Astrocyte (in vitro differentiated cells and primary cell): ENCODE data around the gene RHOG. TPM values are rescaled to one million over a fixed set of nuclear protein-coding genes. Genes with fewer than 3 reads are reported as not detected.

ENCODE experiments used
- DNase-seq: peaks from one replicate; pipeline ENCODE4 v3.0.0-alpha.2; 2010; ENCODE audit warnings: low read depth
- FAIRE-seq: peaks from 2 replicates; lab custom pipeline; 2011; peaks lifted over from hg19 to GRCh38; lab: Jason Lieb, UNC
- H2AFZ ChIP-seq: 2 replicates; pipeline ENCODE4 v1.6.0; 2012; ENCODE audit warnings: low read depth, low read length, inconsistent platforms
- H3K27ac ChIP-seq: 2 replicates; pipeline ENCODE4 v1.5.1; 2011; ENCODE audit warnings: low read depth, low read length, inconsistent platforms
- H3K27me3 ChIP-seq: 2 replicates; pipeline ENCODE4 v1.6.0; 2011; ENCODE audit warnings: low read length, inconsistent platforms; ENCODE audit not compliant: insufficient read depth
- H3K36me3 ChIP-seq: 2 replicates; pipeline ENCODE4 v1.5.1; 2011; ENCODE audit warnings: low read length, inconsistent platforms; ENCODE audit not compliant: insufficient read depth
- H3K4me1 ChIP-seq: 2 replicates; pipeline ENCODE4 v1.5.1; 2011; ENCODE audit warnings: low read length, inconsistent platforms; ENCODE audit not compliant: insufficient read depth
- H3K4me2 ChIP-seq: 2 replicates; pipeline ENCODE4 v1.6.0; 2012; ENCODE audit warnings: low read length, inconsistent platforms
- H3K4me3 ChIP-seq: 2 replicates; pipeline ENCODE4 v1.5.1; 2011; ENCODE audit warnings: low read depth, mild to moderate bottlenecking, low read length, inconsistent platforms; ENCODE audit not compliant: insufficient read depth
- H3K79me2 ChIP-seq: 2 replicates; pipeline ENCODE4 v1.6.0; 2012; ENCODE audit warnings: mild to moderate bottlenecking, low read length, inconsistent platforms; ENCODE audit not compliant: insufficient read depth
- H3K9ac ChIP-seq: 2 replicates; pipeline ENCODE4 v1.6.0; 2012; ENCODE audit warnings: mild to moderate bottlenecking, low read length, inconsistent platforms
- H3K9me3 ChIP-seq: 2 replicates; pipeline ENCODE4 v1.5.1; 2012; ENCODE audit warnings: low read depth, mild to moderate bottlenecking, low read length, inconsistent platforms; ENCODE audit not compliant: insufficient read depth
- H4K20me1 ChIP-seq: 2 replicates; pipeline ENCODE4 v1.6.0; 2012; ENCODE audit warnings: low read length, inconsistent platforms; ENCODE audit not compliant: insufficient read depth
- H3K27ac Mint-ChIP-seq: one replicate; pipeline ENCODE4 v1.8.0; 2021; ENCODE audit warnings: mild to moderate bottlenecking, mixed read lengths; ENCODE audit not compliant: unreplicated experiment
- H3K27me3 Mint-ChIP-seq: one replicate; pipeline ENCODE4 v1.8.0; 2021; ENCODE audit warnings: low read depth, mixed read lengths; ENCODE audit not compliant: unreplicated experiment
- H3K36me3 Mint-ChIP-seq: one replicate; pipeline ENCODE4 v1.8.0; 2021; ENCODE audit warnings: low read depth, mixed read lengths; ENCODE audit not compliant: unreplicated experiment
- H3K4me1 Mint-ChIP-seq: one replicate; pipeline ENCODE4 v1.8.0; 2021; ENCODE audit warnings: low read depth, mixed read lengths; ENCODE audit not compliant: unreplicated experiment
- H3K4me3 Mint-ChIP-seq: one replicate; pipeline ENCODE4 v1.8.0; 2021; ENCODE audit warnings: mild to moderate bottlenecking, moderate library complexity, mixed read lengths; ENCODE audit not compliant: unreplicated experiment
- H3K9me3 Mint-ChIP-seq: one replicate; pipeline ENCODE4 v1.8.0; 2021; ENCODE audit warnings: mild to moderate bottlenecking, mixed read lengths; ENCODE audit not compliant: unreplicated experiment
- EZH2 ChIP-seq: IDR thresholded peaks from 2 replicates; pipeline ENCODE4 v1.6.1; 2012; ENCODE audit warnings: mild to moderate bottlenecking, low read length, inconsistent platforms; ENCODE audit not compliant: insufficient read depth
- total RNA-seq: library from RNA; stranded (reverse); gene quantifications from 2 replicates; pipeline ENCODE4 v1.2.1, GENCODE V29; 2021
- TF ChIP-seq, protein P1 (sequence below): IDR thresholded peaks from 2 replicates; pipeline ENCODE4 v1.5.1; 2011; ENCODE audit warnings: low read depth, mild to moderate bottlenecking, inconsistent platforms, low read length, moderate library complexity; ENCODE audit not compliant: insufficient read depth

Gene RHOG
- total RNA-seq, 1 donor from 2014 or later, result 54.5 TPM

DNA sequence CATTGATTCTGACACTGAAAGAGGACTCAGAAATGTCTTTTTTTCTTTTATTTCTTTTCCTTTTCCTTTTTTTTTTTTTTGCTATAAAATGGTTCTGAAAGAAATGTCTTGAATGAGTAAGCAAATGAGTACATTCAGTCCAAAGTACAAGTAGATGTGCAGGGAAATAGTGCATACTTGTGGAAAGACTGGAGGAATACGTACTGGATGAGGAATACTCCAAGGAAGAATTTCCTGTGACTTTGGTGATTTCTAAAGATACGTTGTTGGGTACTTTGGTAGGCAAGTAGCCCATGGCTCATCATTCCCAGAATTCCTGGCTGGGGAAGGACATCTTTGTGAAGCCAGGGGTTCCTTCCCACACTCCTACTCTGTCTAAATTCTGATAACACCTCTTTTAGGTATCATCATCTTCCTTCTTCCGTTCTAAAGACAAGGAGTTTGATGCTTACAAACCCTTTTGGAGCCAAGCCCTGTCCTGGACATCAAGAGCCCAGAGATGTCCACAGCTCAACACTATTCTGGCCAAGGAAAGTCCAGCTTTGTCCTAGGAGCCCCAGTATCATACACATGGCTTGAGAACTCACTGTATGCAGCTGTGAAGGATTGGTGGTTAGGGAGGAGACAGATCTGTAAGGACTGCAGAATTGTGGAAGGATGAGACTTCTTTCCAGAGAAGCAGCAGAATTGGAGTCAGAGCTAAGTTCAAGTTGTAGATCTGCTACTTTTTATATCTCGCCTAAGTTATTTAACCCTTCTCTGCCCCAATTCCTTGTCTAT is 38.6 kb downstream of the RHOG start:
- H3K9ac ChIP-seq, result no peak overlapping the region
- no peaks in the 10 kb centered on the region for H3K27me3 ChIP-seq
- H3K4me1 ChIP-seq, result peaks cover 10% of the 10 kb centered on the region
- no peak for FAIRE-seq
- H3K36me3 ChIP-seq, result no peaks in the 10 kb centered on the region
- no peaks in the 10 kb centered on the region for H3K9me3 Mint-ChIP-seq
- H3K36me3 Mint-ChIP-seq, result no peaks in the 10 kb centered on the region
- H3K27ac ChIP-seq, result no peak overlapping the region
- DNase-seq, result peak; percentile 22
- no peak overlapping the region for H3K4me3 ChIP-seq
- no peaks in the 10 kb centered on the region for H3K9me3 ChIP-seq
- H2AFZ ChIP-seq, result no peak overlapping the region
- peaks cover 2% of the 10 kb centered on the region for H3K79me2 ChIP-seq
- H3K27me3 Mint-ChIP-seq, result no peaks in the 10 kb centered on the region
- TF ChIP-seq EZH2, result no peak
- TF ChIP-seq, protein P1, sequence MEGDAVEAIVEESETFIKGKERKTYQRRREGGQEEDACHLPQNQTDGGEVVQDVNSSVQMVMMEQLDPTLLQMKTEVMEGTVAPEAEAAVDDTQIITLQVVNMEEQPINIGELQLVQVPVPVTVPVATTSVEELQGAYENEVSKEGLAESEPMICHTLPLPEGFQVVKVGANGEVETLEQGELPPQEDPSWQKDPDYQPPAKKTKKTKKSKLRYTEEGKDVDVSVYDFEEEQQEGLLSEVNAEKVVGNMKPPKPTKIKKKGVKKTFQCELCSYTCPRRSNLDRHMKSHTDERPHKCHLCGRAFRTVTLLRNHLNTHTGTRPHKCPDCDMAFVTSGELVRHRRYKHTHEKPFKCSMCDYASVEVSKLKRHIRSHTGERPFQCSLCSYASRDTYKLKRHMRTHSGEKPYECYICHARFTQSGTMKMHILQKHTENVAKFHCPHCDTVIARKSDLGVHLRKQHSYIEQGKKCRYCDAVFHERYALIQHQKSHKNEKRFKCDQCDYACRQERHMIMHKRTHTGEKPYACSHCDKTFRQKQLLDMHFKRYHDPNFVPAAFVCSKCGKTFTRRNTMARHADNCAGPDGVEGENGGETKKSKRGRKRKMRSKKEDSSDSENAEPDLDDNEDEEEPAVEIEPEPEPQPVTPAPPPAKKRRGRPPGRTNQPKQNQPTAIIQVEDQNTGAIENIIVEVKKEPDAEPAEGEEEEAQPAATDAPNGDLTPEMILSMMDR, result no peak
- peak overlapping the region; percentile 16 for H3K27ac Mint-ChIP-seq
- peaks cover 8% of the 10 kb centered on the region for H3K4me1 Mint-ChIP-seq
- no peaks in the 10 kb centered on the region for H4K20me1 ChIP-seq
- H3K4me3 Mint-ChIP-seq, result no peak overlapping the region
- H3K4me2 ChIP-seq, result no peak overlapping the region

DNA sequence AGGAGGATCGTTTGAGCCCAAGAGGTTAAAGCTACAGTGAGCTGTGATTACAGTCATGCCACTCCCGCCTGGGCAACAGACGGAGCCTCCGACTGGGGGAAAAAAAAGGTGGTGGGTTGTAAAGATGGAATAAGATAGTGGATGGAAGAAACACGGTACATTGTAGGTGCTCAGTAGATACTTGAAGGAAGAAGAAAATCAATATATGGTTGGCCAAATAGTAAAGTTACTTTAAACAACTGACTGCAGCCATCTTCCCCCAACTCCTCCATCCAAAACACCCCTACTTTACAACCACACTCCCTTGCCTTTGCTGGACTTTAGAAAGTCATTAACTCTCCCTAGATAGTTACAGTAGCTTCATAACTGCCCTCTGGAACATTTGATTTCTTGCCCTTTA is 40.9 kb downstream of the RHOG start:
- no peak overlapping the region for H3K27ac Mint-ChIP-seq
- Histone ChIP-seq H3K4me2 (no peak overlapping the region), H3K27ac (no peak overlapping the region), H3K4me1 (peaks cover 19% of the 10 kb centered on the region), H4K20me1 (peaks cover 22% of the 10 kb centered on the region), H2AFZ (no peak overlapping the region), H3K9ac (no peak overlapping the region), H3K36me3 (no peaks in the 10 kb centered on the region), H3K4me3 (no peak overlapping the region), H3K9me3 (no peaks in the 10 kb centered on the region), H3K27me3 (no peaks in the 10 kb centered on the region), H3K79me2 (peaks cover 25% of the 10 kb centered on the region)
- H3K9me3 Mint-ChIP-seq, result no peaks in the 10 kb centered on the region
- H3K4me3 Mint-ChIP-seq, result no peak overlapping the region
- no peak for TF ChIP-seq EZH2
- TF ChIP-seq, protein P1, result no peak
- no peaks in the 10 kb centered on the region for H3K27me3 Mint-ChIP-seq
- H3K4me1 Mint-ChIP-seq, result peaks cover 13% of the 10 kb centered on the region
- DNase-seq (no peak), FAIRE-seq (no peak)
- H3K36me3 Mint-ChIP-seq, result no peaks in the 10 kb centered on the region

DNA sequence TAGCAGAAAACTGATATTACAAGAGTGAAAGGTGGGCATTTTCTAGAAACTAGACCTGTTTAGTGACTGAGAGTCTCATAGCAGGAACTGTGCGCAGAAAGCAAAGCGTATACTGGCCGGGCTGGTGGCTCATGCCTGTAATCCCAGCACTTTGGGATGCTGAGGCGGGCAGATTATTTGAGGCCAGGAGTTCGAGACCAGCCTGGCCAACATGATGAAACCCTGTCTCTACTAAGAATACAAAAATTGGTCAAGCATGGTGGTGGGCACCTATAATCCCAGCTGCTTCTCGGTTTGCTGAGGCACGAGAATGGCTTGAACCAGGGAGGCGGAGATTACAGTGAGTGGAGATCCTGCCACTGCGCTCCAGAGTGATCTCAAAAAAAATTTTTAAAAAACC is 41.6 kb downstream of the RHOG start:
- Histone ChIP-seq H3K4me2 (no peak overlapping the region), H3K79me2 (peaks cover 33% of the 10 kb centered on the region), H3K4me3 (no peak overlapping the region), H3K36me3 (no peaks in the 10 kb centered on the region), H2AFZ (no peak overlapping the region), H3K4me1 (peaks cover 16% of the 10 kb centered on the region), H4K20me1 (peaks cover 26% of the 10 kb centered on the region), H3K27me3 (no peaks in the 10 kb centered on the region), H3K27ac (no peak overlapping the region), H3K9me3 (no peaks in the 10 kb centered on the region), H3K9ac (no peak overlapping the region)
- peak overlapping the region; percentile 41 for H3K27ac Mint-ChIP-seq
- peaks cover 3% of the 10 kb centered on the region for H3K9me3 Mint-ChIP-seq
- H3K36me3 Mint-ChIP-seq, result no peaks in the 10 kb centered on the region
- no peak for TF ChIP-seq EZH2
- TF ChIP-seq, protein P1, result no peak
- DNase-seq (no peak), FAIRE-seq (no peak)
- no peak overlapping the region for H3K4me3 Mint-ChIP-seq
- H3K4me1 Mint-ChIP-seq, result peaks cover 10% of the 10 kb centered on the region
- no peaks in the 10 kb centered on the region for H3K27me3 Mint-ChIP-seq
